SK-N-MC (cell line): ENCODE data around the gene DHPS.

Source experiments
- EZH2 ChIP-seq: fragments of 200-600 bp; sonication (generic); IDR thresholded peaks from one replicate; pipeline ENCODE4 v1.6.1; 2017; ENCODE audit warnings: antibody characterized with exemption
- POLR2AphosphoS5 ChIP-seq: IDR thresholded peaks from 2 replicates; pipeline ENCODE4 v1.6.1; 2012; ENCODE audit warnings: mild to moderate bottlenecking, low read depth, low read length, borderline replicate concordance

- TF ChIP-seq EZH2: no peak
- TF ChIP-seq POLR2AphosphoS5: no peak
Observed at GRCh38 chr19:12730064-12730463, 48.4 kb upstream of the DHPS start.
